Astrocyte of the cerebellum (primary cell): ENCODE data around the gene ZBTB20.

ENCODE experiments used
- DNase-seq: peaks from one replicate; pipeline ENCODE4 v3.0.0-alpha.2; 2011; ENCODE audit warnings: low read depth
- H3K4me3 ChIP-seq: 2 replicates; pipeline ENCODE4 v1.5.1; 2011; ENCODE audit warnings: mild to moderate bottlenecking, low read depth, low read length, moderate library complexity
- in situ Hi-C: cut with HindIII; loops from 2 replicates; pipeline ENCODE4 v1.10.0; 2017; ENCODE audit warnings: low sequenced_read_pairs
- TF ChIP-seq, protein P1 (sequence below): IDR thresholded peaks from 2 replicates; pipeline ENCODE4 v1.5.1; 2012; ENCODE audit warnings: low read length, low read depth, moderate library complexity, mild to moderate bottlenecking; ENCODE audit errors: missing control alignments

The ZBTB20 gene

DNA sequence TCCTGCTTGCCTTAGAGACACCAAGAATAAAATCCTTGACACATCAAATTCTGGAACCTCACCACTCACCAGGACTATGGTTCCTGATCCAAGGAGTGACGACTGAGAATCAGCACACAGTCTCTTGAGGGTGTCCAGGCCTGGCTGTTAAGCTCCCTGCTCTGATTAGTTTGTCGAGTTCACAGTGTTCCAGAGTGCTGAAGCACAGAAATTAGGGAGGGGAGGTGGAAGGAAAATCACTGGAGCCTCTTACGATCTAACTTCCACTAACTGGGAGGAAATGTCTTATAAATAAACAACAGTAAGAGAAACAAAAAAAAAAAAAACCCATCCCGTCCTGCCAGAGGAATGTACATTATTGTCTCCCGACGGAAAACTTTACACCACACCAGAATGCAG is 523.0 kb downstream of the ZBTB20 start:
- peak; percentile 32 for DNase-seq
- in situ Hi-C loops, result no loop called here
- TF ChIP-seq, protein P1, sequence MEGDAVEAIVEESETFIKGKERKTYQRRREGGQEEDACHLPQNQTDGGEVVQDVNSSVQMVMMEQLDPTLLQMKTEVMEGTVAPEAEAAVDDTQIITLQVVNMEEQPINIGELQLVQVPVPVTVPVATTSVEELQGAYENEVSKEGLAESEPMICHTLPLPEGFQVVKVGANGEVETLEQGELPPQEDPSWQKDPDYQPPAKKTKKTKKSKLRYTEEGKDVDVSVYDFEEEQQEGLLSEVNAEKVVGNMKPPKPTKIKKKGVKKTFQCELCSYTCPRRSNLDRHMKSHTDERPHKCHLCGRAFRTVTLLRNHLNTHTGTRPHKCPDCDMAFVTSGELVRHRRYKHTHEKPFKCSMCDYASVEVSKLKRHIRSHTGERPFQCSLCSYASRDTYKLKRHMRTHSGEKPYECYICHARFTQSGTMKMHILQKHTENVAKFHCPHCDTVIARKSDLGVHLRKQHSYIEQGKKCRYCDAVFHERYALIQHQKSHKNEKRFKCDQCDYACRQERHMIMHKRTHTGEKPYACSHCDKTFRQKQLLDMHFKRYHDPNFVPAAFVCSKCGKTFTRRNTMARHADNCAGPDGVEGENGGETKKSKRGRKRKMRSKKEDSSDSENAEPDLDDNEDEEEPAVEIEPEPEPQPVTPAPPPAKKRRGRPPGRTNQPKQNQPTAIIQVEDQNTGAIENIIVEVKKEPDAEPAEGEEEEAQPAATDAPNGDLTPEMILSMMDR, result no peak
- peak overlapping the region; percentile 45 for H3K4me3 ChIP-seq

DNA sequence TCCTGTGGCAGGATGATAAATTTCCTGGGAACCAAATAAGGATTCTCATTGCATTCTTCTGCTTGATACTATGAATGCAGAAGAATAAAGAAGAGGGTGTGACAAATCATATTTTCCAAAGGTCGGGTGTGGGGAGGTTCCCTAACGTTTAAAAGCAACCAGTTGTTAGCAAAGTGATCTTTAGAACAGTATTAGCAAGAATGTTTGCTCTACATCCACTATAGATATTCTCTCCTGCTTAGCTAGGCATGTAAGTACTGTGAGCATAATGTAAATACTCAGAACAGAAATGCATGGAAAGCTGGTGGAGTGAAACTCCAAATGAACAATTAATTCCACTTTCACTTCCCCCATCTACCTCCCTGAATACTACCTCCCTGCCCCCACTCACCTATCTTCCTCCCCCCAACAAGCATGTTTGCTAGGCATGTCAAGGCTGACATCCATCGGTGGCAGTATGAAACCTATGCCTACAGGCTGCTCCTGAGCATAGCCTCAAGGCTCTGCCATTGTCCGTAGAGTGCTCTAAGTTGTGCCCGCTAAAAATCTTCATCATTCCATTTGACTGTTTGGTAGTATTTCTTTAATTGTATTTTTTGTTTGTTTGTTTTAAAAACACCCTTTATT is 523.6 kb downstream of the ZBTB20 start:
- peak overlapping the region; percentile 45 for H3K4me3 ChIP-seq
- in situ Hi-C loops, result no loop called here
- no peak for DNase-seq
- TF ChIP-seq, protein P1, result no peak

DNA sequence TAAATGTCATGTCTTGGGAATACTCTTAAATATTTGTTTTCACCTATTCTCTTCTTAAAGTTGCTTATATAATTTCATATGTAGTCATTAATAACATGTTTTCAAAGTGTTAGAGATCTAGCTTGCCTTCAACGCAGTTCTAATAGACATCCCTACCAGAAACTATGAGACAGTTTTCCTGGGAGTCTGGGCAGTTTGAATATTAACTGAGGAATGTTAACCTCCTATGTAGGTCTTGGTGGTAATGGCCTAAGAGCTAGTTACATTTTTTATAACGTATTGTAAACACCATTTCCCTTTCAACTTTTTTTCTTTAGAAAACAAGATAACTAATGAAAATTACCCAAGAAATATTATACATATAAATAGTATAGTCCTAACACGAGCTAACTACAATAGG is 525.1 kb downstream of the ZBTB20 start:
- TF ChIP-seq, protein P1, result no peak
- in situ Hi-C loops, result no loop called here
- DNase-seq, result no peak
- H3K4me3 ChIP-seq, result no peak overlapping the region

DNA sequence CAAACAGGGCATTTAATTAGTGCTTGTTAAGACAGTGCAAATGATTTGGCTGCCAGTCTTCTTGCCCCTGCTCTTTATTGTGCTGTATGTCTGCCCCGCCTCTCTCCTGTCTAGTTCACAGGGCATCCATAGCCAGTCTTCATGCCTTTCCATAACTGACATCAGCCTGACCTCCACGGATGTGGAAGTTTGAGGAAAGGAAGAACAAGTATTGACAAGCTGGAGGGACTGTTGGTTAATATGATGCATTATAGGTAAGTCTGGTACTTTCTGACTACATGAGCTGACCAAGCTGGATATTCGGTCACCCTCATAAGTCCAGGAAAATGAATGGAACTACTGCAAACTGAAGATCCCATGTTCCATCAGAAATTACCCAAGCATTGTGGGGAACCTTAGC is 527.3 kb downstream of the ZBTB20 start:
- H3K4me3 ChIP-seq, result no peak overlapping the region
- no peak for DNase-seq
- TF ChIP-seq, protein P1, result no peak
- in situ Hi-C loops, result no loop called here

DNA sequence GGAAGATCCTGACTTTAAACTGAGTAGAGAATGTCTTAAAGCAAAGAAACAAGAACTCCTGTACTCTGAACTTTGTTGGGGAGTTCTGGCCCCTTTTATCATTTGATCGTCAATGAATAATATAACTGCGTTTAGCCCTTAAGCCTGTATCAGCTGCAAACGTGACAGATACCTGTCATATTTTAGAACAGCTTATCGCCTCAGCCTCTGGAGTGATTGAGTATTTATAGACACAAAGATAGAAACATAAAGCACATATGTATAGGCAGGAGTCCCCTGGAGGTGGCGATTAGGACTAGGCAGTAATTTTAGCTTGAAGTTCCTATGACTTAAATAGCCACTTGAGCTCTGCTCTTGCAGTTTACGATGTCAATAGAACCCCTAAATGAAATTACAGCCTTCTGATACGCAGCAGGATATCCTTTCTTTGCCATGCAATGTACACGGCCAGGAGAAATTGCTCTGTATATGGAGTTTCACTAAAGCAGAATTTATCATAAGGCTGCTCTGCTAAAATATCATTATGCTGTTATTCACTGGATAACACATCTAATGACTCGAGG is 531.5 kb downstream of the ZBTB20 start:
- TF ChIP-seq, protein P1, result no peak
- no peak for DNase-seq
- H3K4me3 ChIP-seq, result no peak overlapping the region
- in situ Hi-C loops, result no loop called here

DNA sequence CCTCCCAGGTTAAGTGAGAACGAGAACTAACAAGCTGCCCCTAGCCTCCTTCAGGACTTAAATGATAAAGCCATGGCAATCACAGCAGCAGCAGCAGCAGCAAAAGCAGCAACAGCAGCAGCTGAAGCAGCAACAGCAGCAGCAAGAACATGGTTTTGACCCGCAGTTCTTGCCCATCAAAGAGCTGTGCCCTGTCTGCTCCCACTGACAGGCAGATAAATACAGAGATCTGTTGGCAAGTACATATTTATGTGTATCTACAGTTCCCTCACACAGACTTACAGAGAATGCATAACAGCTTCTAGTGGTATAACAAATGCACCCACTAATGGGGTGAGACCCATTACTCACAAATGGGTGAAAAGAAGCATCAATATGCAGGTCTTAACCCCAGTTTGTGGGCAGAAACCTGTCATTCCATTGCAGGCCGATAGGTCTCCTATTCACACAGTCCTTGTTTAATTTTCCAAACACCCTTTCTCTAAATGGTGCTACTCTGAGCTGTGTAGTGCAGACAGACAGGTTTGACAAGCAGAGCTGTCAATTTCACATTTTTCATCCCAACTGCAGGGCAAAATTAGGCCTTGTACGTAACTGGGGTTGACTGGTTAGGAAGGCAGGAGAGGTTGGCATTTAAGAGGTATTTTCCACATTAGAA is 537.0 kb downstream of the ZBTB20 start:
- no peak overlapping the region for H3K4me3 ChIP-seq
- in situ Hi-C loops, result no loop called here
- no peak for DNase-seq
- TF ChIP-seq, protein P1, result no peak
